Keratinocyte (primary cell): ENCODE measurements around the gene CINP.

Source experiments
- EZH2 ChIP-seq: IDR thresholded peaks from one replicate; pipeline ENCODE4 v1.6.1; 2012; ENCODE audit warnings: inconsistent platforms, mild to moderate bottlenecking, low read length, moderate library complexity
- TF ChIP-seq, protein P1 (sequence below), 3 experiments: IDR thresholded peaks in 1 of 3; conservative IDR thresholded peaks in 1 of 3; optimal IDR thresholded peaks in 1 of 3; 2 replicates in 2 of 3; 3 replicates in 1 of 3; pipeline versions ENCODE3 to v1.5.1; 2011; ENCODE audit warnings: low read length in 3 of 3, mild to moderate bottlenecking in 3 of 3, moderate library complexity in 2 of 3, control low read depth in 1 of 3, inconsistent platforms in 1 of 3; ENCODE audit not compliant: insufficient read depth in 2 of 3; ENCODE audit errors: extremely low read depth in 1 of 3

DNA sequence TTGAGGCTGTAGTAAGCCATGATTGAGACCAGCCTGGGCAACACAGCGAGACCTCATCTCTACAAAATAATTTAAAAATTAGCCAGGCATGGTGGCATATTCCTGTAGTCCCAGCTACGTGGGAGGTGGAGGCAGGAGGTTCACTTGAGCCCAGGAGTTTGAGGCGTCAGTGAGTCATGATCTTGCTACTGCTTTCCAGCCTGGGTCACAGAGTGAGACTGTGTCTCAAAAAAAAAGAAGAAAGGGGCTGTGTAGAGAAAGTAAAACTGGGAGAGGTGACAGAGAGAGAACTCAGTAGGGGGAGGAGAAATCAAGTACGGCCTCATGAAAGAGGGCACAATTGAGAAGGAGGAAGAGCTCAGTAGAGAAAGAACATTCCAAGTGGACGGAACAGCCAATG lies 12.4 kb upstream of the CINP start:
- TF ChIP-seq, protein P1, sequence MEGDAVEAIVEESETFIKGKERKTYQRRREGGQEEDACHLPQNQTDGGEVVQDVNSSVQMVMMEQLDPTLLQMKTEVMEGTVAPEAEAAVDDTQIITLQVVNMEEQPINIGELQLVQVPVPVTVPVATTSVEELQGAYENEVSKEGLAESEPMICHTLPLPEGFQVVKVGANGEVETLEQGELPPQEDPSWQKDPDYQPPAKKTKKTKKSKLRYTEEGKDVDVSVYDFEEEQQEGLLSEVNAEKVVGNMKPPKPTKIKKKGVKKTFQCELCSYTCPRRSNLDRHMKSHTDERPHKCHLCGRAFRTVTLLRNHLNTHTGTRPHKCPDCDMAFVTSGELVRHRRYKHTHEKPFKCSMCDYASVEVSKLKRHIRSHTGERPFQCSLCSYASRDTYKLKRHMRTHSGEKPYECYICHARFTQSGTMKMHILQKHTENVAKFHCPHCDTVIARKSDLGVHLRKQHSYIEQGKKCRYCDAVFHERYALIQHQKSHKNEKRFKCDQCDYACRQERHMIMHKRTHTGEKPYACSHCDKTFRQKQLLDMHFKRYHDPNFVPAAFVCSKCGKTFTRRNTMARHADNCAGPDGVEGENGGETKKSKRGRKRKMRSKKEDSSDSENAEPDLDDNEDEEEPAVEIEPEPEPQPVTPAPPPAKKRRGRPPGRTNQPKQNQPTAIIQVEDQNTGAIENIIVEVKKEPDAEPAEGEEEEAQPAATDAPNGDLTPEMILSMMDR (optimal IDR thresholded peaks at IDR 0.05 in 1 of 3, IDR thresholded peaks at IDR 0.05 in 1 of 3, conservative IDR thresholded peaks at IDR 0.05 in 1 of 3; ENCODE audit: extremely low read depth in 1 of 3, insufficient read depth in 2 of 3, low read length in 3 of 3) = no peak
- TF ChIP-seq EZH2 = no peak
